ENCODE results near the gene INO80C. TPM values are rescaled to one million over a fixed set of nuclear protein-coding genes. Genes with fewer than 3 reads are reported as not detected.

Gene INO80C
- total RNA-seq (ENCODE audit: low replicate concordance) = 2.9 and 4.8 TPM in 2 replicates

DNA sequence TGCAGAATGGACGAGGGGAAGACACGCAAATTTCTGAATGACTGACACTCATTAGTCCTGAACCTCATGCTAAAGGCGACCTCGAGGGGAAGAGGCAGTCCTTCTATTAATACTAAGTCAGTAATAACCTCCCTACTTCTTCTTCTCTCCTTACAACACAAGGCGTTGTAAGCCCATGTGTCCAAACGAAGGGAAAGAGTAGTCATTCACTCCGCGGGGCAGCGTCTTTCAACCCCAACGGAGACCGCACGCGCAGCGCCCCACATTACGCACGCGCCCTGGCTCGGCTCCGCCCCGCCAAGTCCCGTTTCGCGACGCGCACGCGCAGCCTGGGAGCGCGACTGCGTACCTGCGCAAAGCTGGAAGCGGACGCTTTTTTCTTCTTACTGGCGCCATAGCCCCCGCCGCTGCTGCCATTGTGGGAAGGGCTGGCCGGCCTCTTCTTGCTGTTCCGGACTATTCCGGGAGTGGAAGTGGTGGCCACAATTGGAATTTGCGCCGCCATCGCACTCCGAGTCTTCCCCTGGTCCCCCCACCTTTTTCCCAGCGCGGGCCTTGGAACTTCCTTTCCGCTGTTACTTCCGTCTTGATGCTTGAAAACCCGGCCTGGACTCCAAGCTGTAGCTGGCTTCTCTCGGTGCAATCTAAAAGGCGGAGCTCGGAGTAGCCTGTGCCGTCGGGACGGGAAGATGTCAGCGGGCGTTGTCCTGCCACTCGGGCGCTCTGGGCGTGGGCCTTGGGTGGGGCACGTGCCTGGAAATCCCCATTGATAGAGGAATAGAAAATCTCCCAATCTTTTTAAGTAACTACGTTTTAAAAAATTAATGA, at the start of gene INO80C:
Gene INO80C, minus strand, starts transcription at position 591 of the 828 bp plus-strand sequence. Its CDS starts 86 bp downstream, at position 505.
- DNase-seq (ENCODE audit: low read depth) = peak; percentile 96
- H3K4me3 ChIP-seq (ENCODE audit: low read depth, low read length) = peak within 1 kb of the TSS; percentile 86
- no peak for TF ChIP-seq CTCF (IDR thresholded peaks at IDR 0.05; ENCODE audit: insufficient read depth, low read length)

GRCh38 chr18:35547008-35547605, 49.3 kb upstream of the INO80C start:
- no peak for DNase-seq (ENCODE audit: low read depth)
- TF ChIP-seq CTCF (IDR thresholded peaks at IDR 0.05; ENCODE audit: insufficient read depth, low read length) = no peak
- no peak overlapping the region for H3K4me3 ChIP-seq (ENCODE audit: low read depth, low read length)

DNA sequence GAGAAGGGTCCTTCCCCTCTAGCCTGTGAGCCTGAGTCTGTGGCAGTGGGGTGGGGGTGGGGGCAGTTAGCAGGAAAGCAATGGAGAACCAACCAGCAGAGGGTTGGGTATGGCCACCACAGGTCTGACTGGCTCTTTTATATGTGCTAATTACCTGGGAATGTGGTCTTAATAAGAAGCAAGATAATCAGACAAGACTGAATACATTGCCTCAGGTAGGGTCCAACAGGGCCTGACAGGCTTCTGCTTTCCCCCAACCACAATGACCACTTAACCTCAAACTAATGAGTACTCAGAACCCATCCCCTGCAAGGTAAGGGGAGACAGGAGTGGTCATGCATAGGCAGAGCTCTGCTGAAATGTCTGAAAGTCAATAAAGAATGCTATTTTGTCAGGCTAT, 44.6 kb upstream of the INO80C start:
- no peak overlapping the region for H3K4me3 ChIP-seq (ENCODE audit: low read depth, low read length)
- DNase-seq (ENCODE audit: low read depth) = no peak
- TF ChIP-seq CTCF (IDR thresholded peaks at IDR 0.05; ENCODE audit: insufficient read depth, low read length) = no peak

GRCh38 chr18:35535297-35535696, 37.5 kb upstream of the INO80C start:
- no peak for TF ChIP-seq CTCF (IDR thresholded peaks at IDR 0.05; ENCODE audit: insufficient read depth, low read length)
- no peak overlapping the region for H3K4me3 ChIP-seq (ENCODE audit: low read depth, low read length)
- DNase-seq (ENCODE audit: low read depth) = no peak

GRCh38 chr18:35533916-35534405, 36.2 kb upstream of the INO80C start:
- no peak for TF ChIP-seq CTCF (IDR thresholded peaks at IDR 0.05; ENCODE audit: insufficient read depth, low read length)
- DNase-seq (ENCODE audit: low read depth) = no peak
- H3K4me3 ChIP-seq (ENCODE audit: low read depth, low read length) = no peak overlapping the region

GRCh38 chr18:35528749-35529274, 31.1 kb upstream of the INO80C start:
- DNase-seq (ENCODE audit: low read depth) = no peak
- H3K4me3 ChIP-seq (ENCODE audit: low read depth, low read length) = no peak overlapping the region
- TF ChIP-seq CTCF (IDR thresholded peaks at IDR 0.05; ENCODE audit: insufficient read depth, low read length) = no peak
